HFFc6 (cell line): ENCODE results near the gene BICD2. TPM values are rescaled to one million over a fixed set of nuclear protein-coding genes. Genes with fewer than 3 reads are reported as not detected.

Experiments
- DNase-seq: peaks from one replicate; pipeline ENCODE4 v3.0.0-alpha.2; 2018
- H3K27ac Mint-ChIP-seq: 2 replicates; pipeline ENCODE4 v1.8.0; 2020; ENCODE audit warnings: mild to moderate bottlenecking, mixed read lengths
- H3K27me3 Mint-ChIP-seq: 2 replicates; pipeline ENCODE4 v1.8.0; 2021; ENCODE audit warnings: mild to moderate bottlenecking, moderate library complexity, mixed read lengths; ENCODE audit not compliant: insufficient read depth
- H3K36me3 Mint-ChIP-seq: 2 replicates; pipeline ENCODE4 v1.8.0; 2021; ENCODE audit warnings: low read depth, mixed read lengths
- H3K4me1 Mint-ChIP-seq: 2 replicates; pipeline ENCODE4 v1.8.0; 2020; ENCODE audit warnings: low read depth, mixed read lengths
- H3K4me3 Mint-ChIP-seq: 2 replicates; pipeline ENCODE4 v1.8.0; 2020; ENCODE audit warnings: mild to moderate bottlenecking, moderate library complexity, mixed read lengths
- H3K9me3 Mint-ChIP-seq: 2 replicates; pipeline ENCODE4 v1.8.0; 2020; ENCODE audit warnings: mild to moderate bottlenecking, mixed read lengths
- CTCF ChIP-seq: fragments of 200-600 bp; sonication (generic); IDR thresholded peaks from 2 replicates; pipeline ENCODE4 v1.5.0; 2021; ENCODE audit warnings: antibody characterized with exemption, mild to moderate bottlenecking
- total RNA-seq, 6 experiments: library from RNA; stranded (reverse); fragmentation: NEBNext Ultra II Directional; extraction: Animal tissue kit (Norgen Biotek cat#: 25700); gene quantifications; 2 replicates in 1 of 6; 3 replicates in 5 of 6; pipeline ENCODE4 v1.2.3, GENCODE V29; 2021

The BICD2 gene
- total RNA-seq, 6 experiments from 2014 or later, result 32.4 to 38.6 (median 36.1) TPM

- Mint-ChIP-seq H3K9me3 (no peaks in the 10 kb centered on the region), H3K27ac (no peak overlapping the region), H3K4me1 (peaks cover 15% of the 10 kb centered on the region), H3K4me3 (no peak overlapping the region), H3K27me3 (no peaks in the 10 kb centered on the region; the same call in 1 of the 2 replicates), H3K36me3 (peaks cover 6% of the 10 kb centered on the region; the same call in 1 of the 2 replicates)
- no peak for DNase-seq
- no peak for TF ChIP-seq CTCF
Measured at GRCh38 chr9:92756792-92757191, 7.8 kb downstream of the BICD2 start.

- peaks cover 6% of the 10 kb centered on the region; the same call in 1 of the 2 replicates for H3K36me3 Mint-ChIP-seq
- no peak for TF ChIP-seq CTCF
- no peaks in the 10 kb centered on the region; the same call in 1 of the 2 replicates for H3K27me3 Mint-ChIP-seq
Measured at GRCh38 chr9:92754091-92754745, 10.4 kb downstream of the BICD2 start.

GRCh38 chr9:92752812-92753404, 11.7 kb downstream of the BICD2 start:
- no peak for TF ChIP-seq CTCF
- no peak for DNase-seq
- peaks cover 1% of the 10 kb centered on the region; the same call in 1 of the 2 replicates for H3K27me3 Mint-ChIP-seq
- H3K9me3 Mint-ChIP-seq, result no peaks in the 10 kb centered on the region
- H3K27ac Mint-ChIP-seq, result no peak overlapping the region
- H3K4me3 Mint-ChIP-seq, result no peak overlapping the region
- peaks cover 10% of the 10 kb centered on the region for H3K4me1 Mint-ChIP-seq
- H3K36me3 Mint-ChIP-seq, result peaks cover 6% of the 10 kb centered on the region; the same call in 1 of the 2 replicates

More at GRCh38 chr9:92754091-92754745, 10.4 kb downstream of the BICD2 start:
- H3K4me1 Mint-ChIP-seq, result no peaks in the 10 kb centered on the region; the same call in 1 of the 2 replicates
- no peak overlapping the region for H3K27ac Mint-ChIP-seq
- no peak overlapping the region for H3K4me3 Mint-ChIP-seq
- DNase-seq, result no peak
- H3K9me3 Mint-ChIP-seq, result no peaks in the 10 kb centered on the region

GRCh38 chr9:92749934-92750315, 14.7 kb downstream of the BICD2 start:
- H3K27me3 Mint-ChIP-seq, result peaks cover 1% of the 10 kb centered on the region
- no peaks in the 10 kb centered on the region for H3K36me3 Mint-ChIP-seq
- H3K4me1 Mint-ChIP-seq, result peaks cover 30% of the 10 kb centered on the region
- H3K27ac Mint-ChIP-seq, result no peak overlapping the region
- no peaks in the 10 kb centered on the region for H3K9me3 Mint-ChIP-seq
- no peak for DNase-seq
- TF ChIP-seq CTCF, result no peak
- H3K4me3 Mint-ChIP-seq, result no peak overlapping the region

GRCh38 chr9:92749071-92749933, 15.3 kb downstream of the BICD2 start:
- Mint-ChIP-seq H3K27me3 (peaks cover 1% of the 10 kb centered on the region), H3K9me3 (no peaks in the 10 kb centered on the region), H3K27ac (peak overlapping the region; percentile 77; the same call in 1 of the 2 replicates), H3K4me3 (no peak overlapping the region), H3K4me1 (peaks cover 33% of the 10 kb centered on the region), H3K36me3 (no peaks in the 10 kb centered on the region)
- TF ChIP-seq CTCF, result no peak
- no peak for DNase-seq
